GM21723 (cell line): ENCODE results near the gene BBS9.

ENCODE experiments used
- ATAC-seq: cut with Tn5 transposase; IDR thresholded peaks from one replicate; pipeline ENCODE4 v1.9.1; 2021; ENCODE audit warnings: mild to moderate bottlenecking, moderate library complexity; ENCODE audit not compliant: unreplicated experiment

Gene BBS9

DNA sequence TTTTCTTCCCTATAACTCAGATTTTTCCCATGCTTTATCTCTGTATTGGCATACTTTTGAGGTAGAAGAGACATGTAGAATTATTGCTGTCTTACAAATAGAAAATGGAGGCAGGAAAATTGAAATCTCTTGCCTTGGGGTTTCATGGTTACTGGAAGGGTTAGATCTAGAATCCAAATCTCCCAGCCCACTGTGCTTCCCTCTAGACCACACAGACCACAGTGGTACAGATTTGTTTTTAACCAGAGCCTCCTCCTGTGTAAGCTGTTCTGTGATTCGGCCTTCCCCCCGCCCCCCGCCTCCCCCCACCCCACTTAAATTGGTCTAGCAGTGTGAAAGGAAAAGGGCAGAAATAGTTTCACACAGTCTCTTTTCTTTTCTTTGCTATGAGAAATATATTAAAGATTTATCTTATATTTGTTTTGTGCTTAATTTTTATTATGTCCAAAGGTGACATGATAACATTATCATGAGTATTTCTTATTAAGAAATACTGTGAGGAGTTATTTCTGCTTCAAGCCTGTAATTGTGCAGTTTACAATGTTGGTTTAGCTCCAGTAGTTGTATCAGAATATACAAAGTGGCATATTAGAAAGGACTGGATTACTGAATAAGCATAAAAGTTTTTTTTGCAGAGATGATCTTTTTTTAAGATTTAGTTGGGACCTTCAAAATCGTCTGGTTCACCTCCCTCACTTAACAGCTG, 407.2 kb downstream of the BBS9 start:
- ATAC-seq, result no peak

- ATAC-seq, result no peak
Observed at GRCh38 chr7:33537104-33537477, 407.7 kb downstream of the BBS9 start.

DNA sequence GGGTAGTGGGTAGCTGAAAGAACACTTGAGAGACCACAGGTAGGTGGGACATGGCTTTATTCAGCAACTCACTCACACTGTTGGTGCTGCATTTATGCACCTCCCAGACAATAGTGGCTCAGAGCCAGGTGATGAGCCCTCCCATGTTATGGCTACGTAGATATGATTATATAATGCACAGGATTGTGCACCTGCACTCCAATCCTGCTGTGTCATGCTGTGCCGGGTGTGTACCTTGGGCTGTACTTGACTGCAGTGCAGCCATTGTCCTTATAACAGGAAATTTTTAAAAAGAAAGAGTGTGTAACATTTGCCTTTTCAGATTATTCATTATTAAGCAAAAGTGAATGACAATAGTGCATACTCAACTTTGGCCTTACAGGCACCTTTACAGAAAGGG, 409.8 kb downstream of the BBS9 start:
- ATAC-seq, result no peak

- no peak for ATAC-seq
Observed at GRCh38 chr7:33539659-33540400, 410.5 kb downstream of the BBS9 start.

GRCh38 chr7:33547880-33548279, 418.5 kb downstream of the BBS9 start:
- ATAC-seq, result no peak

GRCh38 chr7:33550363-33550762, 421.0 kb downstream of the BBS9 start:
- ATAC-seq, result no peak

- ATAC-seq, result no peak
Observed at GRCh38 chr7:33550979-33551378, 421.6 kb downstream of the BBS9 start.

GRCh38 chr7:33554046-33554445, 424.7 kb downstream of the BBS9 start:
- ATAC-seq, result no peak

GRCh38 chr7:33554576-33554975, 425.2 kb downstream of the BBS9 start:
- no peak for ATAC-seq

- ATAC-seq, result no peak
Observed at GRCh38 chr7:33556472-33556871, 427.1 kb downstream of the BBS9 start.

GRCh38 chr7:33558549-33559323, 429.4 kb downstream of the BBS9 start:
- no peak for ATAC-seq

DNA sequence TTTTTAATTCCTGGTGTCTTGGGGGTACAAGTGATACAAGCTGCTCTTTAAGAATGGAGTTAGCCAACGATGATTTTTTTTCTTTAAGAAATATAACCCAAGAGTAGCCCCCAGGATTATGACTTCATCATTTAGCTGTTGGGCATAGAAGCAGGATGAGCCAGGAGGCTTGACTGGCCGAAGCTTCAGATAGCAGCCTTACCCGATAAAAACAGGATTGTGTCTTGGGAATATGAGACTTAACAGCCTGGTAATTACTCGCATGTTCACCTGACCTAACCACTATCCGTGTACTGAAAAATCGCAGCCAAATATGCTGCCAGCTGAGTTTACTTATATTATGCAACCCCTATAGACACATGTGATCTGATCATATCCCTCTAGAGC, 430.0 kb downstream of the BBS9 start:
- ATAC-seq, result no peak

- no peak for ATAC-seq
Observed at GRCh38 chr7:33562996-33563395, 433.6 kb downstream of the BBS9 start.

DNA sequence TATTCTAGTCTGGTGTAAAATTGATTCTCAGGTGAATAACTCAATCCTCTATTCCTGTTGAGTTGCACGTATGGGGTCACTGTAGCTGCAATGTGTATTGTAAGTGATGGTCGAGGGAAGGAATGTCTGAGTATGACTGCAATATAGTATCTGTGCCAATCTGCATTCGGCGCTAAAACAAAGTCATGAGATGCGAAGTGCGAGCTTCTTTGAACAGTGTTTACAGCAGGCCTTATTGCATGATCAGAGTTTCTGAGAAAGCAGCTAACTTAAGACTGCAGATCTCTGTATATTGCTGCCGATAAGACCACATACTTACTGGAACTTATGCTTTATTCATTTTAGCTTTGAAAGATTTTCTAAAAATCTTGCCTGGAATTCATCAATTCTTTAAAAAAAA, 434.3 kb downstream of the BBS9 start:
- no peak for ATAC-seq

- ATAC-seq, result no peak
Observed at GRCh38 chr7:33578166-33578565, 448.8 kb downstream of the BBS9 start.

DNA sequence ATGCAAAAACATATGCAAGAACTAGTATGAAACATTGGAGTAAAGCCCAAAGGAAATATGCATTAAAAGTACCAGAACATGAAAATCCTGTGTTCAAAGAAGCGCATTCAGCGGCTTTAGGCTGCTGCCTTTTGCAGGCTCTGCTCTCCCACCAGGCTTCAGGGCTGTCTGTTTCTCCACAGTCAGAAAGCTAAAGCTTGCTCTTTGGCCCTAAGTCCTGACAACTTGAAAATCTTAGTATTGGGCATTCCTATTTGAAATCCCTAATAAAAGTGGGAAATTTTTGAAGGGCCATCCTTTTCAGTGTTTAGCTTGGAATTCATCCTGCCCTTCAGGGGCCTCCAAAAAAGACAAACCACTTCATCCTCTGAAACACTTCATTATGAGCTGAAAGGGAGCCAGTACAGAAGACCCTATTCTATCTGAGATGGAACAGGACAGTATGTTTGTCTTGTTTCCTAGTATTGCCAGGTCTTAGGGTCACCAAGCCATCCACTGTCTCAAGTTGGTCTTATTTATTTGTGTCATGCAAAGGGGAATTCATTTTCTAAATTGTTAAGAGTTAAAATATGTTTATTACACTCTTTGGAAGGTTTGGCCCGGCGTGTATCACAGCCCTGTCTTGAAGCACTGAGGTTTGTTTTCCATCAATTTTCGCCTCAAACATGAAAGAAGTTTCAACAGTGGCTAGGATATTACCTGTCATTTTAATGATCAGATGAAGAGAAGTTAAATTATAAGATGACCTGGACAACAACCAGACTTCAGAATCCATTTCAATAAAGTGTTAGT, 449.7 kb downstream of the BBS9 start:
- no peak for ATAC-seq

DNA sequence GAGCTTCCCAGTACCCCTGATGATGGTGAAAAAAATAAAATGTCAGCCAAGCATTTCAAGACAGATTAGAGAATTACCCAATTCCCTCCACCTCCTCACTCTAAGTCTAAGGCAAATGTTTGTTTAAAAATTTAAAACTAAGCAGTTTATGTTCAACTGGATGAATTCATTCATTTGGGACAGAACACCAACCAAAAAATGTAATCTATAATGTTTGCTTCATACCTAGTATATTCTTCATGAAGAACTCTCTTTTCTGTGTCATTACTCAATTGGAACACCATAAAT, 450.3 kb downstream of the BBS9 start:
- no peak for ATAC-seq

- ATAC-seq, result no peak
Observed at GRCh38 chr7:33581236-33581635, 451.9 kb downstream of the BBS9 start.

DNA sequence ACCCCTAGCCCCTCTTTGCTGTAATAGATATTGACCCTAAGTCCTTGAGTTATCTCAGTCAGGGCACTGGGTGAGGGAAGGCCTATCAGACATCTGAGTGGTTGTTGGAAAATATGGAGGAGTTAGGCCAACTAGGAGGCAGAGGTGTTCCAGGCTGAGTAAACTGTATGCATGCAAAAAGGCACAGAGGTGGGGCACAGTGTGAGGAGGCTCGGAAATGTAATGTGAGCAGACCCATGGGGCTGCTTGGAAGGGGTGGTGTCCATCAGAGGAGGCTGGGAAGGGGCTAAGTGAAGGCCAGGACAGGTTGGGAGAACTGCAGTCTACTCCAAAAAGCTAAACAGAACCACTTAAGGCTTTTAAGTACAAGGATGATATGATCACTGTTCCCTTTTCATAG, 452.7 kb downstream of the BBS9 start:
- no peak for ATAC-seq

GRCh38 chr7:33582533-33582932, 453.2 kb downstream of the BBS9 start:
- no peak for ATAC-seq

DNA sequence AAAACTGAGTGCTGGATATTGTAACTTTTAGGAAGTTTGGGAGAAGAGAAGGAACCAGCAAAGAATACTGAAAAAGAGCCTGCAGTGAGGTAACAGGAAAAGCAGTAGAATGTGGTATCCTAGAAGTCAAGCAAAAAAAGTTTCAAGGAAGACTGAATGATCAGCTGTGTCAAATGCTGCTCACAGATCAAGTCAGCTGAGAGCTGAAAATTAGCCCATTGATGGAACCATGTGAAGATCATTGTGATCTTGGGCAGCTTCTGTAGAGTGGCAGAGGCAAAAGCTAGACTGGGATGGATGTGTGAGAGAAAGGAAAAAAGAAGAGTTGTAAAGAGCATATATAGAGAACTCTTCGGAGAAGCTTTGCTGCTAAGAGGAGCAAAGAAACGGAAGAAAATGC, 460.5 kb downstream of the BBS9 start:
- ATAC-seq, result no peak
